Stimulated activated CD4-positive, alpha-beta T cell treated with anti-CD3 and anti-CD28 coated beads, Interleukin-2, amount 100 ng/mL, for 4 hours (primary cell): ENCODE data around the gene RNU6-9.

Experiments used
- DNase-seq: peaks from one replicate; pipeline ENCODE4 v3.0.0-alpha.2; 2020; ENCODE audit warnings: low read depth

RNU6-9 gene

GRCh38 chr19:936175-936546, 42.9 kb downstream of the RNU6-9 start:
- no peak for DNase-seq

GRCh38 chr19:937259-937694, 44.0 kb downstream of the RNU6-9 start:
- peak; percentile 38 for DNase-seq

- no peak for DNase-seq
Observed at GRCh38 chr19:938233-938923, 45.1 kb downstream of the RNU6-9 start.

- DNase-seq: no peak
Observed at GRCh38 chr19:939439-939838, 46.2 kb downstream of the RNU6-9 start.

GRCh38 chr19:939922-940321, 46.6 kb downstream of the RNU6-9 start:
- DNase-seq: no peak

- DNase-seq: peak; percentile 56
Observed at GRCh38 chr19:940591-941291, 47.5 kb downstream of the RNU6-9 start.

- no peak for DNase-seq
Observed at GRCh38 chr19:941292-942132, 48.2 kb downstream of the RNU6-9 start.

GRCh38 chr19:942133-942645, 48.9 kb downstream of the RNU6-9 start:
- DNase-seq: no peak
